HG03565 (cell line): ENCODE data around the gene KRTAP1-1.
"Not testable (repeated sequence)": the region's sequence is repeated elsewhere in the genome, so short reads cannot be mapped to it uniquely, and the experiment has no call there.

Source experiments
- ATAC-seq: cut with Tn5 transposase; IDR thresholded peaks from one replicate; pipeline ENCODE4 v1.9.1; 2021; ENCODE audit warnings: mild to moderate bottlenecking, moderate library complexity; ENCODE audit not compliant: unreplicated experiment

KRTAP1-1 gene

DNA sequence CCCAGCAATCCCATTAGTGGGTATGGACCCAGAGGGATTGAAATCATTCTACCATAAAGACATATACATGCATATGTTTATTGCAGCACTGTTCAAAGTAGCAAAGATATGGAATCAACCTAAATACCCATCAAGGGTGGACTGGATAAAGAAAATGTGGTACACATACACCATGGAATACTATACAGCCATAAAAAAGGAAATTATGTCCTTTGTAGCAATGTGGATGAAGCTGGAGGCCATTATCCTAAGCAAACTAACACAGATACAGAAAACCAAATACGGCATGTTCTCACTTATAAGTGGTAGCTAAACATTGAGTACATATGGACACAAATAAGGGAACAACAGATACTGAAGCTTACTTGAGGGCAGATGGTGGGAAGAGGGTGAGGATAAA, 16.3 kb upstream of the KRTAP1-1 start:
- ATAC-seq, result no peak

- not testable (repeated sequence) for ATAC-seq
Measured at GRCh38 chr17:41055130-41055529, 13.9 kb upstream of the KRTAP1-1 start, which contains the start of gene KRTAP2-2. TSS of gene KRTAP2-2 (minus strand) at chr17:41055230. CDS start at chr17:41055211, 19 bp downstream.

DNA sequence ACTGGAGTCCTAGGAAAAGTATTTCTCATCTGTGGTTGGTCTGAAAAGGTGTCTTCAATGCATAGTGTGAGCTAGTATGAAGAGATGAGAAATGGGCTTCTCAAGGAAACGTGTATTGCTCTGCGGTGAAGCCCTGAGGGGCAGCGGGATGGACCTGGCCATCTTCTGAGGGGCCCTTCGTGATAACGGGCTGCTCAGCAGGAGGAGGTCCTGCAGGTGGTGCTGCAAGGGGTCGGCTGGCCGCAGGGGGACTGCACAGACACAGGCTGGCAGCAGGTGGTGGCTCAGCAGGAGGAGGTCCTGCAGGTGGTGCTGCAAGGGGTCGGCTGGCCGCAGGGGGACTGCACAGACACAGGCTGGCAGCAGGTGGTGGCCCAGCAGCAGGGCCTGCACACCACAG, 13.3 kb upstream of the KRTAP1-1 start:
- ATAC-seq, result not testable (repeated sequence)

DNA sequence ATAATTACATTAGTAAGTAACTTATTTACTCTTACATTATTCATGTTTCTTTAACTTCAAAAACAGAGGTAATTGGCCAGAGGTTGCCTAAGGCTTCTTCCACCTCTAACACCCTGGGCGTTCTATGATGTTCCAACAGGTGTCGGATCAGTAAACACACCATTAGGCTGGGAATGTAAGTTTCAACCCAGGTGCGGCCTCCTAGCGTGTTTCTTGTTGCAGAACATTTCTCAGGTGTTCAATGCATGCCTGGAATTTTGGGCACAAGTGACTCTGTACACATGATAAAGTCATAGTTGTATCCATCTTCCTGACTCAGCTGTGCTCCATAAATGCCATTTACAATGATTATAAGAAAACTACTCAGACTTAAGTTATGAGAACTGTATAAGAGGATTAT, 12.8 kb upstream of the KRTAP1-1 start:
- ATAC-seq, result no peak

- ATAC-seq, result no peak
Measured at GRCh38 chr17:41052566-41052965, 11.3 kb upstream of the KRTAP1-1 start.

DNA sequence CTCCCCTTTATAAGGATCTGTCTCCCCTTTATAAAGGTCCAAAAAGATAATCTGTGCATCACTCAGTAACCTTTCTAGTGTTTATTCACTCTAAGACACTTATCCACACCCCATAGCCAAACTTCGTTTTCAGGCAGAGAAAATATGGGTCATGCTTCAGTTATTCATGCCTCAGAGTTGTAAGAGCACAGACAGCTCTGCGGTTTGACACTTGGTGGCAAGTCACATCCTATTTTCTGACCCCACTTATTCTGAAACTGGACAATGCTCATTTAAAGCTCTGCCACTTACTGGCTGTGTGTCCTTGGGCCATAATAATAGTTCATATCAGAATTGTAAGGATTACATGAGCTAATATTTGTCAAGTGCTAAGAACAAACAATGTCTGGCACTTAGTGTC, 7.9 kb upstream of the KRTAP1-1 start:
- no peak for ATAC-seq

- no peak for ATAC-seq
Measured at GRCh38 chr17:41048441-41048840, 7.2 kb upstream of the KRTAP1-1 start.

DNA sequence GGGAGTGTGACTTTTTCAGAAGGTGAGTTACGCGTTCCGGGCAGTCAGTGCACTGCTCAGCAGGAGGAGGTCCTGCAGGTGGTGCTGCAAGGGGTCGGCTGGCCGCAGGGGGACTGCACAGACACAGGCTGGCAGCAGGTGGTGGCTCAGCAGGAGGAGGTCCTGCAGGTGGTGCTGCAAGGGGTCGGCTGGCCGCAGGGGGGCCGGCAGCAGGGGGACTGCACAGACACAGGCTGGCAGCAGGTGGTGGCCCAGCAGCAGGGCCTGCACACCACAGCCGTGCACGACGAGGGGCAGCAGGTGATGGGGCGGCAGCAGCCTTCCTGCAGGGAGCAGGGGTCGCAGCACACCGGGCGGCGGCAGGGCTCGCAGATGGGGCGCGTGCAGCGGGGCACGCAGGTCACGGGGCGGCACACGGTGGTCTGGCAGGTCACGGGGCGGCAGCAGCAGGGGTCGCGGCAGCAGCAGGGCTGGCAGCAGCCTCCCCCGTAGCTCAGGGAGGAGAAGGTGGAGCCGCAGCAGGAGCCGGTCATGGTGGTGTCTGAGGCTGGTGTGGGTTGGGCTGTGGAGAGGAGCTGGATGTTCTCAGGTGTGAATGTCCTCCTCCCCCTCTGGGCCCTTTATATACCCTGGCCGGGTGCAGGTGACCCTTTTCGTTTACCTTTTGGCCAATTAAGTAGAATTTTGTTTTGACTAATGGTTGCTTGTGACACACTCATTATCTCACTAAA, 5.7 kb upstream of the KRTAP1-1 start, which contains the start of gene KRTAP2-1:
Gene KRTAP2-1, minus strand, starts transcription at position 582 of the 731 bp plus-strand sequence. Its CDS starts 49 bp downstream, at position 533.
- ATAC-seq, result not testable (repeated sequence)

DNA sequence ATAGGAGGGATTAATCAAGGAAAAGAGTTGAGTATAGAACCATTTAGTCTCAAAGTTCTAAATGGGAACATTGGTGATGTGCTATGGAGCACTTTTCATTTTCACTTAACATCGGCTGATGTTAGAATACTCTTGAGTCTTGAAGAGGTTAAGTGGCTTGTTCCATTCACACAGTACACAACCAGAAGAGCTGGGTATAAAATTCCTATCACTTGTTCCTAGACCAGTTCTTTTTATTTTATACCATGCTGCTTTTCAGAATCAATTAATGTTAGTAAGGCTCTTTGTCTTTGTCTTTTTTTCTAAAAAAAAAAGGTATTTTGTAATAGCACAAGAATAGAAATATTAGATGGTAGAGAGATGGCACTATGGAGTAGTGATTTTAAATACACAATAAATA, 1.7 kb upstream of the KRTAP1-1 start:
- ATAC-seq, result no peak

DNA sequence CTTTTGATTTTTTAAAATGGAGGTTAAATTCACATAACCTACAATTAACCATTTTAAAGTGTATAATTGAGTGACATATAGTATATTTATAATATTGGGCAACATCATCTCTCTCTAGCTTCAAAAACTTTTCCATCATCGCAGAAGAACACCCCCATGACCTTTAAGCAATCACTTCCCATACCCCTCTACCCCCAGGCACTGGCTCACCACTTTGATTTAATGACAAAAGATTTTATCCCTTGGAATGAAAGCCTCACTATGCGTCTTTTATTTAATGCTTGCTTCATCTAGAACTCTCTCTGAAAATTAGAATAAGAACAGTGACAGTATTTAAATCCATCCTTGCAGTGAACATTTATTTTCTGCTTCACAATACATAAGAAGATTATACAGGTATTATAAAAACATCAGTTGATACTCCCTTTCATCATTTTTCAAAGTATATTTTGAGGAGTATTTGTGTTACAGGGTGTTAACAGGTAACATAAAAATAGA, 3.3 kb downstream of the KRTAP1-1 start:
- no peak for ATAC-seq

DNA sequence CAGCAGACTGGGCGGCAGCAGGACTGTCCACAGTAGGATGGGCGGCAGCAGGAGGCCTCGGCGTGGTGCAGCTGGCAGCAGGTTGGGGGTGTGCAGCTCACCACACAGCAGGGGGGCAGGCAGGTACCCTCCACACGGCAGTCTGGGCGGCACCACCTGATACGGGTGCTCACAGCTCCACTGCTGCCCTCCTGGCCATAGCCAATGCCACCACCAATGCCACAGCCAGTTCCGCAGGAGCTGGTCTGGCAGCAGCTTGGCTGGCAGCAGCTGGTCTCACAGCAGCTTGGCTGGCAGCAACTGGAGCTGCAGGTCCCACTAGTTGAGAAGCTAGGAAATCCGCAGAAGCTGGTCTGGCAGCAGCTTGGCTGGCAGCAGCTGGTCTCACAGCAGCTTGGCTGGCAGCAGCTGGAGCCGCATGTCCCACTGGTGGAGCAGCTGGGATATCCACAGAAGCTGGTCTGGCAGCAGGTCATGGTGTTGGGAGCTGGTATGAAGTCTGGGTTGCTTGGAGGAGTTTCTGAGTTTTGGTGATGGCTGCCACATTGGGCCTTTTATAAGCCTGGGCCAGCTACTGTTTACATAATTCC, 6.8 kb downstream of the KRTAP1-1 start, which contains the start of gene KRTAP1-3:
Gene KRTAP1-3, minus strand, starts transcription at position 529 of the 590 bp plus-strand sequence. Its CDS starts 53 bp downstream, at position 476.
- ATAC-seq, result not testable (repeated sequence)

GRCh38 chr17:41029633-41030245, 11.5 kb downstream of the KRTAP1-1 start, which contains the start of gene KRTAP1-4:
TSS of gene KRTAP1-4 (minus strand) at chr17:41030195. CDS start at chr17:41030078, 117 bp downstream.
- ATAC-seq, result no peak

- ATAC-seq, result no peak
Measured at GRCh38 chr17:41026715-41027471, 14.4 kb downstream of the KRTAP1-1 start, which contains the start of gene KRTAP1-5. TSS of gene KRTAP1-5 (minus strand) at chr17:41027208. CDS start at chr17:41027155, 53 bp downstream.

GRCh38 chr17:41024697-41025096, 16.6 kb downstream of the KRTAP1-1 start:
- no peak for ATAC-seq

GRCh38 chr17:41020336-41020735, 20.9 kb downstream of the KRTAP1-1 start:
- no peak for ATAC-seq

DNA sequence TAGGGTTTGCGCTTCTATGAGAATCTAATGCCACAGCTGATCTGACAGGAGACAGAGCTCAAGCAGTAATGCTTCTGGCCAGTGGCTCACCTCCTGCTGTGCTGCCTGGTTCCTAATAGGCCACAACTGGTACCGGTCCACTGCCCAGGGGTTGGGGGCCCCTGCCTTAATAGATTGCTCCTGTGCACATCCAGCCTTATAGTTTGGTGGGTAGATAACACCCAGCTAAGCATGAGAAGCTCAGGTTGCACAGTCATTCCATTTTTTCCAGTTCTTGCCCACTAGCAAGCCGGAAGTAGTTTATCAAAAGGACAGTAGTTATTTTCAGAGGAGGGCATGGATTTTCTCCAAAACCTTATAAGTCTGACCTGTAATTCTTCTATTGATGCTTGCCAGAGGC, 21.8 kb downstream of the KRTAP1-1 start:
- ATAC-seq, result no peak

- no peak for ATAC-seq
Measured at GRCh38 chr17:41018541-41018940, 22.7 kb downstream of the KRTAP1-1 start.

DNA sequence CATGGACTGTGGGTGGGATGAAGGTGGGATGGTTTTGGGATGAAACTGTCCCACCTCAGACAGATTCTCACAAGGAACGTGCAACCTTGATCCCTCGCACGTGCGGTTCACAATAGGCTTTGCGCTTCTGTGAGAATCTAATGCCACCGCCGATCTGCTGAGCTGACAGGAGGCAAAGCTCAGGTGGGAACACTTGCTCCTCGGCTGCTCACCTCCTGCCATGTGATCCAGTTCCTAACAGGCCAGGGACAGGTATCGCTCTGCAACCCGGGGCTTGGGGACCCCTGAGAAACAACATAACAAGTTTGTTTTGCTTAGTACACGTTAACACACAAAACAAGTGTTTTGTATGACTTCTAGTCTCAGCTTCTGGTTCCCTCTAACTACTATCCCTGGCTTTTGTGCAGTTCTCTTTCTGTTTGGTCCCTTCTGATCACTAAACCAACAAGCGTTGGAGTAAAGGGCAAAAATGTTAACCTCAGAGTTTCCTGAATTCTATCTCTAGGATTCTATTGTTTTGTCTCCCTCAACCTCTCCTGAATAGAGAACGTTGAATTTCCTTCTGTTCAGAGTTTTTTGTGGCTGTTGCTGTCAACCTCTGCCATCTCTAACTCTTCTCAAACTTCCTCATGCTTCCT, 24.6 kb downstream of the KRTAP1-1 start:
- ATAC-seq, result no peak

DNA sequence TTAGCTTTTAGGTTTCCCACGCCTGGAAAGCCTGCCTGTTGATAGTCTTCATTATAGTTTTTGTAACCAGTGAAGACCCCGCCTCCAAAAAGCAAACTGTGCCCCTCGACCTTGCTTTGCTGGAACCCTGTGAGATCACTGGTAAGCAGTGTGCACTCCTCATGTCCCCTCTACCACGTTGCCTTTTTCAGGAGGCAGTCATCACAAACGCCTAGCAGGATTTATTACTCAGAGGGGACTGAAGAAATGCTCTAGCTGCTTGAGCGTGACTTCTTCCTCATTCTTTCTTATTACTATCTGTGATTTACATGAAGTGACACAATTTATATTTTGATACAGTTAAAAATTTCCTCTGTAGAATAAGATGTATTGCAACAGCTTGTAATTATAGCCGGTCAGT, 25.8 kb downstream of the KRTAP1-1 start:
- no peak for ATAC-seq

GRCh38 chr17:41013606-41014005, 27.6 kb downstream of the KRTAP1-1 start:
- no peak for ATAC-seq
